Measurements from ENCODE around the gene OR52D1. TPM values are rescaled to one million over a fixed set of nuclear protein-coding genes. Genes with fewer than 3 reads are reported as not detected.

Gene OR52D1
- total and polyA plus RNA-seq, 4 donors = not detected

GRCh38 chr11:5473921-5474320 is 14.6 kb upstream of the OR52D1 start:
- no peaks in the 10 kb centered on the region for H3K27me3 ChIP-seq (ENCODE audit: control insufficient read depth in 4 of 4, insufficient read depth in 4 of 4, low read length in 3 of 4)
- no peaks in the 10 kb centered on the region for H3K4me1 ChIP-seq (ENCODE audit: control insufficient read depth in 4 of 4, insufficient read depth in 4 of 4, low read length in 3 of 4)
- no peak overlapping the region for H3K4me3 ChIP-seq (ENCODE audit: low read depth in 1 of 3, low read length in 3 of 3)
- no peak for DNase-seq (ENCODE audit: low spot score)
- no peak for TF ChIP-seq ZBTB33 (IDR thresholded peaks at IDR 0.05)
- no peak for TF ChIP-seq YY1 (IDR thresholded peaks at IDR 0.05)
- no peak for TF ChIP-seq MAX (IDR thresholded peaks at IDR 0.05)
- TF ChIP-seq FOXA2 (IDR thresholded peaks at IDR 0.05) = no peak
- TF ChIP-seq CTCF (IDR thresholded peaks at IDR 0.05; ENCODE audit: low read depth, low read length, missing input control) = no peak
- no peak for TF ChIP-seq HNF4A (conservative IDR thresholded peaks at IDR 0.05)
- no peak for TF ChIP-seq JUND (IDR thresholded peaks at IDR 0.05)
- TF ChIP-seq GABPA (IDR thresholded peaks at IDR 0.05 in 1 of 2, conservative IDR thresholded peaks at IDR 0.05 in 1 of 2) = no peak
- TF ChIP-seq RXRA (IDR thresholded peaks at IDR 0.05) = no peak
- TF ChIP-seq EGR1 (IDR thresholded peaks at IDR 0.05; ENCODE audit: low read depth in 2 of 2) = no peak
- no peak for TF ChIP-seq ATF3 (IDR thresholded peaks at IDR 0.05)
- no peak for TF ChIP-seq FOXA1 (IDR thresholded peaks at IDR 0.05)
- no peak for TF ChIP-seq RAD21 (IDR thresholded peaks at IDR 0.05)
- no peak for TF ChIP-seq REST (IDR thresholded peaks at IDR 0.05)
- H3K9ac ChIP-seq (ENCODE audit: low read depth in 1 of 2, low read length in 2 of 2) = no peak overlapping the region
- no peak overlapping the region for H3K27ac ChIP-seq (ENCODE audit: low read depth in 1 of 2, low read length in 2 of 2)
- H3K36me3 ChIP-seq (ENCODE audit: control insufficient read depth in 4 of 4, insufficient read depth in 3 of 4, low read depth in 1 of 4, low read length in 3 of 4) = no peaks in the 10 kb centered on the region
- H3K9me3 ChIP-seq (ENCODE audit: control insufficient read depth in 4 of 4, low read length in 3 of 4) = no peaks in the 10 kb centered on the region

- Histone ChIP-seq H3K4me3 (ENCODE audit: low read depth in 1 of 3, low read length in 3 of 3) (no peak overlapping the region), H3K27ac (ENCODE audit: low read depth in 1 of 2, low read length in 2 of 2) (no peak overlapping the region), H3K9ac (ENCODE audit: low read depth in 1 of 2, low read length in 2 of 2) (no peak overlapping the region), H3K36me3 (ENCODE audit: control insufficient read depth in 4 of 4, insufficient read depth in 3 of 4, low read depth in 1 of 4, low read length in 3 of 4) (no peaks in the 10 kb centered on the region), H3K27me3 (ENCODE audit: control insufficient read depth in 4 of 4, insufficient read depth in 4 of 4, low read length in 3 of 4) (no peaks in the 10 kb centered on the region), H3K9me3 (ENCODE audit: control insufficient read depth in 4 of 4, low read length in 3 of 4) (no peaks in the 10 kb centered on the region), H3K4me1 (ENCODE audit: control insufficient read depth in 4 of 4, insufficient read depth in 4 of 4, low read length in 3 of 4) (no peaks in the 10 kb centered on the region)
- 38% methylated on average over 2 of the region's 2 CpGs for WGBS
- peak; percentile 78 to 88 for TF ChIP-seq RAD21 (IDR thresholded peaks at IDR 0.05)
- TF ChIP-seq FOXA2 (IDR thresholded peaks at IDR 0.05) = no peak
- TF ChIP-seq CTCF (IDR thresholded peaks at IDR 0.05; ENCODE audit: low read depth, low read length, missing input control) = peak; percentile 84
- DNase-seq (ENCODE audit: low spot score) = peak; percentile 41
Observed at GRCh38 chr11:5476186-5476819, 12.2 kb upstream of the OR52D1 start.

All from liver (tissue), 9 donors.